A673 (cell line): ENCODE results near the gene BSCL2.

ENCODE experiments used
- CTCF ChIP-seq: fragments of 300-800, 200-600 bp; sonication (generic); conservative IDR thresholded peaks from 2 replicates; pipeline ENCODE4 v1.5.1; 2017; ENCODE audit warnings: low read depth, mild to moderate bottlenecking, antibody characterized with exemption, low read length, moderate library complexity, mixed read lengths
- EZH2 ChIP-seq: fragments of 200-600 bp; sonication (generic); IDR thresholded peaks from 2 replicates; pipeline ENCODE4 v1.6.1; 2017; ENCODE audit warnings: borderline replicate concordance, low read depth, mild to moderate bottlenecking, mixed read lengths, antibody characterized with exemption, low read length; ENCODE audit not compliant: poor library complexity, severe bottlenecking

GRCh38 chr11:62708793-62709192 lies 1.6 kb upstream of the BSCL2 start:
- TF ChIP-seq CTCF (no peak), EZH2 (no peak)
